Epidermal melanocyte (primary cell): ENCODE measurements around the gene UBL7.
"Not testable (repeated sequence)": the region's sequence is repeated elsewhere in the genome, so short reads cannot be mapped to it uniquely, and the experiment has no call there.

Experiments used
- DNase-seq: peaks from one replicate; pipeline ENCODE4 v3.0.0; 2011; ENCODE audit warnings: low spot score; ENCODE audit not compliant: insufficient read length

The UBL7 gene, protein sequence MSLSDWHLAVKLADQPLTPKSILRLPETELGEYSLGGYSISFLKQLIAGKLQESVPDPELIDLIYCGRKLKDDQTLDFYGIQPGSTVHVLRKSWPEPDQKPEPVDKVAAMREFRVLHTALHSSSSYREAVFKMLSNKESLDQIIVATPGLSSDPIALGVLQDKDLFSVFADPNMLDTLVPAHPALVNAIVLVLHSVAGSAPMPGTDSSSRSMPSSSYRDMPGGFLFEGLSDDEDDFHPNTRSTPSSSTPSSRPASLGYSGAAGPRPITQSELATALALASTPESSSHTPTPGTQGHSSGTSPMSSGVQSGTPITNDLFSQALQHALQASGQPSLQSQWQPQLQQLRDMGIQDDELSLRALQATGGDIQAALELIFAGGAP

DNA sequence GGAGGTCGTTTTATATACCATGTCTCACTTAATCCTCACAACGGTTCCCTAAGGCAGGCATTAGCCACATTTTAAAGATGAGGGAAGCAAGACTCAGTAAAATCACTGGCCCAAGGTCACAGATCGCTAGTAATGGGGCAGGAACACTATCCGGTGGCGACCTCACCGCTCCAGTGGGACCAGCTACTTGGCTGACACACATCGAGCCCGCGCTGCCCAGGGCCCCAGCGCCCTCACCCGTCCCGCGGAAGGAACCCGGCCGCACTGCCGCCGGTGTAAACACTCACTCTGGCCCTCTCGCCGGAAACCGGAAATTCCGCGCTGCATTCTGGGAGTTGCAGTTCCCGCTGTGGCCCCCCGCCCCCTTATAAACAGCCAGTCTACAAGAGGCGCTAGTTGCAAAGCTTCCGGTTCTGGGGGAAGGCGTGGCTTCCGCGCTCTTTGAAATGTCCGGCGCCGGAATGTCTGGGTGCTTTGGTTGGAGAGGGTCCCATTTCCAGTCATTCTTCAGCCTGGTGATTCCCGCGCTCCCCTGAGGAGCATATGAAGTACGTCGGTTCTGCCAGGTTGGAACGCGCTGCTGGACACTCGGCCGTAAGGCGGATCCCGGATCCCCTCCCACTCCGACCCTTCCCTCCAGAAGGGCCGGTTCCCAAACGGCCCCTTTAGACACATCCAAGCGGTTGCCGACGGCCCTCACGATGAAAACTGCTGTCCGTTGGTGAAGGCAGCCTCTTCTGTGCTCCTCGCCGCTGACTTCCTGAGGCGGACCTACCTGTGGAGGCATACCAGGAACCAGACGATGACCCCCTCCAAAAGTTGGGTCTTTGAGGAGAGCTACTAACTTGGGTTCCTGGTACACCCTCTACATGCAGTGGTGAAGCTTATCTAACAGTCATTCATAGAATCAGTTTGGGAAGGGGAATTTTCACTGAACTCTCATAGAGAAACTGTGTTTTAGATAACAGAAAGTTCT, at the start of gene UBL7:
UBL7 (minus strand) TSS at position 290 of the 976 bp plus-strand sequence. CDS start 2,293 bp downstream, outside the sequence.
- DNase-seq = peak; percentile 80

DNA sequence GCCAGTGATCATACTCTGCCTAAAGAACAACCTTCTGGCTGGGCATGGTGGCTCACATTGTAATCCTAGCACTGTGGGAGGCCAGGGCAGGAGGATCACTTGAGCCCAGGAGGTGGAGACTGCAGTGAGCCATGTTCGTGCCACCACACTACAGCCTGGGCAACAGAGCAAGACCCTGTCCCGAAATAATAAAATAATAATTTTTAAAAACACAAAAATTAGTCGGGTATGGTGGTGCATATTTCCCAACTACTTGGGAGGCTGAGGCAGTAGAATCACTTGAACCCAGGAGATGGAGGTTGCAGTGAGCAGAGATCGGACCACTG, 45.5 kb upstream of the UBL7 start:
- DNase-seq = no peak

GRCh38 chr15:74505837-74506514, 45.0 kb upstream of the UBL7 start:
- no peak for DNase-seq

GRCh38 chr15:74504836-74505235, 43.9 kb upstream of the UBL7 start:
- DNase-seq = no peak

DNA sequence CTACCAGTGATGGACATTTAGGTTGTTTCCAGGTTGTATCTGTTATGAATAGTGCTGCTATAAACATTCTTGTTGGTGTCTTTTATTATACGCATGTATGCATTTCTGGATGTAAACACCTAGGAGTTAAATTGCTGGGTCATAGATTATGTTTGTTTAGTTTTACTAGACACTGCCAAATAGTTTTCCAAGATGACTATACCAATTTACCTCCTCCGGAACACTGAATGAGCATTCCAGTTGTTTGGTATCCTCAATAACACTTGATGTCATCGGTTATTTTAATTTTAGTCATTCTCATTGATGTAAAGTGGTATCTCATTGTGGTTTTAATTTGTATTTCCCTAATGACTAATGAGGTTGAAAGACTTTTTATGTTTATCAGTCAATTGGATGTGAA, 43.5 kb upstream of the UBL7 start:
- DNase-seq = no peak

DNA sequence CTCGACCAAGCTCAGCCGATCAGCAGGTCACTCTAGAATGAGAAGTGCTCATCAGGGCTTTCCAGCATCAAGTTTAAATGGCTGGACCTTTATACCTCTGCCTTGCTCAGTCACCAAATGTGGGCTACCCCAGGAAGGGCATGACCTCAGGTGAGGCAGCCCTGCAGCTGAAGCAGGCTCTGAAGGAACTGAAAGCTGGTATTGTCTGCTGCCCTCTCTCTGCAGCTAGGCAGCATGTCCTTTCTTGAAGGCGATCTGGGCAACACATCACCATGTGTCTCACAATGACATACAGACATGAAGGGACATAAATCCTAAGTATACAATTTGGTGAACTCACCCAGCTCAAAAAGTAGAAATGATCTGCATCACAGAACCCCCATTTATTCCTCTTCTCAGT, 41.3 kb upstream of the UBL7 start:
- DNase-seq = no peak

- DNase-seq = no peak
These were observed 39.4 kb upstream of the UBL7 start for GRCh38 chr15:74500401-74500800.

DNA sequence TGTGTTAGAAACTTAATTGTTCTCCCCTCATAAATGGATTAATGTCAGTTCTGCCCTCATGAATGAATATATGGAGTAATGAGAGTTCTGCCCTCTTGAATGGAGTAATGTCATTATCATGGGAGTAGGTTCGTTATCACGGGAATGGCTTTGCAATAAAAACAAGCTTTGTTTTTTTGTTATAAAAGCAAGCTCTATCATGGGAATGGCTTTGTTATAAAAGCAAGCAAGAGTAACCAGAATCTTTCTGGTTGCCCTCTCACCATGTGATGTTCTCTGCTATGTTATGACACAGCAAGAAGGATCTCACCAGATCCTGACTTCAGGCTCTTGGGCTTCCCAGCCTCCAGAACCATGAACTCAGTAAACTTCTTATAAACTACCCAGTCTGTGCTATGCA, 38.4 kb upstream of the UBL7 start:
- DNase-seq = no peak

- DNase-seq = no peak
These were observed 36.6 kb upstream of the UBL7 start for GRCh38 chr15:74497584-74497983.

GRCh38 chr15:74496648-74497047, 35.7 kb upstream of the UBL7 start:
- DNase-seq = no peak

DNA sequence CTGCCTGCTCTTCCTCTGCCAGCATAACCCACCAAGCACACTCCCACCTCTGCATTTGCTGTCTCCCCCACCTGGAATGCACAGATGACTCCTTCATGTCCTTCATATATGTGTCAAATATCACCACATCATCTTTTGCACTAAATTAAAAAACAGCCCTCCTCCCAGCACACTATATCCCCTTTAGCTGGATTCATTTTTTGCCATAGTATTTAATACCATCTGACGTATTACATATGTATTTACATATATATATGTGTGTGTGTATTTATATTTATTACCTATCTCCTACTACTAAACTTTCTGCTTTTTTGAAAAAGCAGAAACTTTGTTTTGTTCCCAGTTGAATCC, 29.4 kb upstream of the UBL7 start:
- DNase-seq = no peak

DNA sequence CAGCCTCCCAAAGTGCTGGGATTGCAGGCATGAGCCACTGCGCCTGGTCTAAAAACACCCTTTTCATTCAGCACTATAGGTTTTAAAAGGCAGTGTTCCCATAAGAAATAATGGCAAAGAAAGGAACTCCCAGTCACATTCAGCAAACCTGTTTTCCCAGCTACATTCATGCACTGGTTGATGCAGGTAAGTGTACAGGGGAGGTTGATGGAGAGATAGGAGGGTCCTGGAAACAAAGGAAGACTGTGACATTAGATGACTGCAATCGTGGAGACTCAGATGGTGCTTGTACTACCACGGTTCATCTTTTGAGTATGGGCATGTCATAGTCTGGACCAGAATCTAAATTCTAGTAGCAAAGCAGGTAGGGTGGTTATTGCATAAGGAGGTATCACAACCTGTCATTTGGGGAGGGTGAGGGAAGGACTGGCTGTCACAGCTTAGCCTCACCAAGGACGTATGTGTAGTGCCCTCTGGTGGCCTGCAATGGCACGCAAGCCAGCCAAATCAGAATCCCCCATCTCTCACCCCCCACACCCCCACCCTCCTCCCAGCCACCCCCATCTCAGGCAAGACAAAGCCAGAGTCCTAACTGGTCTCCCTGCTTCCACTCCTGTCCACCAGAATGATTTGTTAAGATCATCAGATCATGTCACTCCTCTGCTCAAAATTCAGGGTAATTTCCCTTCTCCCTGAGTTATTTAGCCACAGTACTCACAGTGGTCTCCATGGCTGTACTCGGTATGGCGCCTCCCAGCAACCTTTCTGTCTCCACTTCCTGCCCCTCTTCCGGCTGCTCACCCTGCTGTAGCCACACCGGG, 28.8 kb upstream of the UBL7 start:
- DNase-seq = peak; percentile 35

DNA sequence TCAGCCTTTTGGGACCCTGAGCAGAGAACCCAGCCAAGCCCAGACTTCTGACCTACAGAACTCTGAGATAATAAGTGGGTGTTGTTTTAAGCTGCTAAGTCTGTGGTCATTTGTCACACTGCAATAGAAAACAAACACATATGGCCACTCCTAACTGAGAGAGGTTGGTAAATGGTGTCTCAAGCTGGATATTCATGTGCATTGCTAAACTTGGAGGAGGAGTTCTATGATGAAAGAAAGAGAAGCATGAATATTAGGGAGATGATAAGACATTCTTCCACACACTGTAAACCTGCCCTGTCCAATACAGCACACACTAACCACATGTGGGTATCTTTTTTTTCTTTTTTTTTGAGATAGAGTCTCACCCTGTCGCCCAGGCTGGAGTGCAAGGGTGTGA, 27.8 kb upstream of the UBL7 start:
- DNase-seq = no peak

- DNase-seq = no peak
These were observed 21.7 kb upstream of the UBL7 start for GRCh38 chr15:74482661-74483060.

DNA sequence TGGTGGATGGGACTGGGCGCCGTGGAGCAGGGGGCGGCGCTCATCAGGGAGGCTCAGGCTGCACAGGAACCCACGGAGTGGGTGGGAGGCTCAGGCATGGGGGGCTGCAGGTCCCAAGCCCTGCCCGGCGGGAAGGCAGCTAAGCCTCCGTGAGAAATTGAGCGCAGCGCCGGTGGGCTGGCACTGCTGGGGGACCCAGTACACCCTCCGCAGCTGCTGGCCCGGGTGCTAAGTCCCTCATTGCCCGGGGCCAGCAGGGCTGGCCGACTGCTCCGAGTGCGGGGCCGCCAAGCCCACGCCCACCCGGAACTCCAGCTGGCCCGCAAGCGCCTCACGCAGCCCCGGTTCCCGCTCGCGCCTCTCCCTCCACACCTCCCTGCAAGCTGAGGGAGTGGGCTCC, 19.4 kb upstream of the UBL7 start:
- DNase-seq = not testable (repeated sequence)

DNA sequence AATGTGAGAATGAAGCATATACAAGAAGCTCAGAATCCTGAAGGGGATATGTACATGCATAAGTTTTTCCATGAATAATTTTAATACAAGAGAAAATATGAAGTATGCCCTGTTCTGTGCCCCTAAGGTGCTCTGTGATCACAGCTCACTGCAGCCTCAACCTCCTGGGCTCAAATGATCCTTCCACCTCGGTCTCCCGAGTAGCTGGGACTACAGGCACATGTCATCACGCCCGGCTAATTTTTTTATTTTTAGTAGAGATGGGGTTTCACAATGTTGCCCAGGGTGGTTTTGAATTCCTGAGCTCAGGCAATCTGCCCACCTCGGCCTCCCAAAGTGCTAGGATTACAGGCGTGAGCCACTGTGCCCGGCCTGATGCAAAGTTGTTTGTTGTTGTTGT, 10.7 kb upstream of the UBL7 start:
- DNase-seq = not testable (repeated sequence)

DNA sequence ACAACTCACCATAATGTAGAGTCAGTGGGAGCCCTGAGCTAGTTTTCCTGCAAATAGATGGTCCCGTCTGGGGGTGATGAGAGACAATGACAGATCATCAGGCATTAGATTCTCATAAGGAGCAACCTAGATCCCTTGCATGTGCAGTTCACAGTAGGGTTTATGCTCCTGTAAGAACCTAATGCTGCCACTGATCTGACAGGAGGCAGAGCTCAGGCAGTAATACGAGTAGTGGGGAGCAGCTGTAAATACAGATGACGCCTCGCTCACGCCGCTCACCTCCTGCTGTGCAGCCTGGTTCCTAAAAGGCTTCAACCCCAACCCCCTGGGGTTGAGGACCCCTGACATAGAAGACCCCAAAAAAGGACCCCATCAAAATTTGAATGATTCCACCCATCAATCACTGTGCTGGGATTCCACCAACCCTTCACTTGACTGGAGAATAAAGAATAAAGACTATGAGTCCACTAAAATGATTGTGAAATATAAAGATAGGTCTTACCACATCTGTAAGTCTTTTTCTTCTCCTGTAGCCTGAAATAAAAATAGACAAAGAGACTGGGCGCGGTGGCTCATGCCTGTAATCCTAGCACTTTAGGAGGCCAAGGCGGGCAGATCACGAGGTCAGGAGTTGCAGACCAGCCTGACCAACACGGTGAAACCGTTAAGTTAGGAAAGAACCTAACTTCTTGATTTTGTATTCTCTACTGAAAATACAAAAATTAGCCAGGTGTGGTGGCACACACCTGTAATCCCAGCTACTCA, 9.9 kb upstream of the UBL7 start:
- no peak for DNase-seq

DNA sequence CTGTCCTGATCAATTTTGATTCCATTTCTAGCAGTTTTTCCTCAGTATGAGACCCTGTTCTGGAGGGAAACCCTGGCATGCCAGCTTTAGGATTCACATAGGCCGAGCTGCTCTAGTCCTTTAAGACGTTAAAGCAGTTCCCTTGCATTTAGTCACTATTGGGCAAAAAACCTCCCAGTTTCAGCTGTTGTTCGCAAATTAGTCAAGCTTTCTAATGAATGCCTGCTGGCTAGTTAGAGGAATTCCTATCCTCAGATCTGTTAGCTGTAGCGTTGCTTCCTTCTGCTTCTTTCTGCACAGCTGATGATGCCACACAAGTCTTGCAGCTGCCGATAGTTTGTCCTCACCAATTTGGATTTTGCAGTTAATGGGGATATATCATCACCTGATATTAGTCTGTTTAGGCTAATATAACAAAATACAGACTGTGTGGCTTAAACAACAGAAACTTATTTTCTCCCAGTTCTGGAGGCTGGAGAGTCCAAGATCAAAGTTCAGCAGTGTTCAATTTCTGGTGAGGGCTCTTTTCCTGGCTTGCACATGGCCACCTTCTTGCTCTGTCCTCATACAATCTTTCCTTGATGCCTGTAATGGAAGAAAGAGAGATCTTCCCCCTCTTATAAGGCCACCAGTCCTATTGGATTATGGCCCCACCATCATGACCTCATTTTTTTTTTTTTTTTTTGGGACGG, 7.5 kb upstream of the UBL7 start:
- no peak for DNase-seq

- DNase-seq = no peak
These were observed 5.6 kb upstream of the UBL7 start for GRCh38 chr15:74466570-74466969.

DNA sequence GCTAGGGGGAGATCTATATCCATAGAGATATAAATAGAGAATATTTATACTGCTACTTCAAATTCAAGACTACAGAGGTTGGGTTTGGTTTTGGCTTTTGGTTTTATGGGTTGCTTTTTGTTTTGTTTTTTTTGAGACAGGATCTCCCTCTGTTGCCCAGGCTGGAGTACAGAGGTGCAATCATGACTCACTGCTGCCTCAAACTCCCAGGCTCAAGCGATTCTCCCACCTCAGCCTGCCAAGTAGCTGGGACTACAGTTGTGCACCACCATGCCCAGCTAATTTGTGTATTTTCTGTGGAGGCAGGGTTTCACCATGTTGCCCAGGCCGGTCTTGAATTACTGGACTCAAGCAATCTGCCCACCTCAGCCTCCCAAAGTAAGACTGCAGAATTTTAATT, 3.9 kb upstream of the UBL7 start:
- DNase-seq = no peak
